Sigmoid colon (tissue), 4 donors: ENCODE data around the gene HID1.

Experiments used
- EP300 ChIP-seq, 4 donors: sonication (generic); formaldehyde crosslinking; IDR thresholded peaks; one replicate each; pipeline ENCODE4 v1.6.1; 2017; ENCODE audit warnings: antibody characterized with exemption in 4 of 4
- POLR2A ChIP-seq, 2 donors: fragments of 450-650 bp; IDR thresholded peaks; one replicate each; pipeline ENCODE4 v1.6.1; 2016; ENCODE audit warnings: antibody characterized with exemption in 2 of 2, mild to moderate bottlenecking in 2 of 2, moderate library complexity in 2 of 2
- TF ChIP-seq, protein P1 (sequence below), 4 experiments: fragments of 450-650 bp in 3 of 4; fragments of 200-600 bp in 1 of 4; IDR thresholded peaks; one replicate each; pipeline ENCODE4 v1.5.1; 2016 to 2019; ENCODE audit warnings: antibody characterized with exemption in 4 of 4, mild to moderate bottlenecking in 3 of 4, moderate library complexity in 2 of 4

DNA sequence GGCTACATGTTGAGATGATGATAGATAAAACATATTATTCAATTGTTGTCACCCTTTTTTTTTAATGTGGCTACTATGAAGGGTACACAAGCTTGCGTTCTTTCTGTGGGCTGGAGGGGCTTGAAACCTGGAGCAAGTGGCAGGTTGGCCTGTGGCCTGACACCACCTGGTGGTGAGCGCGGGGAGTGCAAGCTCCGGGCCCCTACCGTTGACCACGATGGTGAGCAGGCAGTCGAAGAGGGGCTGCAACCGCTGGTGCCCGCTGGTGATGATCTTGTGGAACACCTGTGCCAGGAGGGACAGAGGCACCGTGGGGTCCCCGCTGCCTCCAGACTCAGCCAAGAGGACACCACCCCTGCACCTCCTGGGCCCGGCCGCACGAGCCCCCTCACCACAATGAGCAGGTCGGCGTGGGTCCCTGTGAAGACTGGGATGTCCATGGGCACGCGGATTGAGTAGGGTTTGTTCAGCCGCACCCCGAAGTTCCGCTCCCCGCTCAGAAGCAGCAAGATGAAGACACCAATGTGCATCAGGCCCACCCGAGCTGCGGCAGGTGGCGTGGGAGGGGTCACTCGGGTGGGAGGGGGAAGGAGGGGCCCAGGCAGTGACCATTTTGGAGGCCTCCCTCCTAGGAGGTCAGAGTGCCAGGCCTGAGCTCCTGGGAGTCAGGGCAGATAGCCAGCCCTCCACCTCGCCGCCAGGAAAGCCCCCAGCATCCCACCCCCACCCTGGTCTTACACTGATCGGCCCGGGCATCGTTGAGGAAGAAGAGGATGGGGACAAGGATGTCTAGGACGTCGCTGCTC, 14.4 kb downstream of the HID1 start:
- TF ChIP-seq, protein P1, sequence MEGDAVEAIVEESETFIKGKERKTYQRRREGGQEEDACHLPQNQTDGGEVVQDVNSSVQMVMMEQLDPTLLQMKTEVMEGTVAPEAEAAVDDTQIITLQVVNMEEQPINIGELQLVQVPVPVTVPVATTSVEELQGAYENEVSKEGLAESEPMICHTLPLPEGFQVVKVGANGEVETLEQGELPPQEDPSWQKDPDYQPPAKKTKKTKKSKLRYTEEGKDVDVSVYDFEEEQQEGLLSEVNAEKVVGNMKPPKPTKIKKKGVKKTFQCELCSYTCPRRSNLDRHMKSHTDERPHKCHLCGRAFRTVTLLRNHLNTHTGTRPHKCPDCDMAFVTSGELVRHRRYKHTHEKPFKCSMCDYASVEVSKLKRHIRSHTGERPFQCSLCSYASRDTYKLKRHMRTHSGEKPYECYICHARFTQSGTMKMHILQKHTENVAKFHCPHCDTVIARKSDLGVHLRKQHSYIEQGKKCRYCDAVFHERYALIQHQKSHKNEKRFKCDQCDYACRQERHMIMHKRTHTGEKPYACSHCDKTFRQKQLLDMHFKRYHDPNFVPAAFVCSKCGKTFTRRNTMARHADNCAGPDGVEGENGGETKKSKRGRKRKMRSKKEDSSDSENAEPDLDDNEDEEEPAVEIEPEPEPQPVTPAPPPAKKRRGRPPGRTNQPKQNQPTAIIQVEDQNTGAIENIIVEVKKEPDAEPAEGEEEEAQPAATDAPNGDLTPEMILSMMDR (IDR thresholded peaks at IDR 0.05), result peak; percentile 68 to 97 (median 84)
- TF ChIP-seq POLR2A (IDR thresholded peaks at IDR 0.05) (no peak), EP300 (IDR thresholded peaks at IDR 0.05) (no peak)
